T-helper 1 cell (primary cell): ENCODE measurements around the gene PRG2.
"Not testable (repeated sequence)": the region's sequence is repeated elsewhere in the genome, so short reads cannot be mapped to it uniquely, and the experiment has no call there.

Source experiments
- DNase-seq, 5 donors: peaks; one replicate each; pipeline ENCODE4 v3.0.0-alpha.2; 2012 to 2020

Gene PRG2

GRCh38 chr11:57344826-57345225 is 45.6 kb downstream of the PRG2 start:
- DNase-seq: no peak

DNA sequence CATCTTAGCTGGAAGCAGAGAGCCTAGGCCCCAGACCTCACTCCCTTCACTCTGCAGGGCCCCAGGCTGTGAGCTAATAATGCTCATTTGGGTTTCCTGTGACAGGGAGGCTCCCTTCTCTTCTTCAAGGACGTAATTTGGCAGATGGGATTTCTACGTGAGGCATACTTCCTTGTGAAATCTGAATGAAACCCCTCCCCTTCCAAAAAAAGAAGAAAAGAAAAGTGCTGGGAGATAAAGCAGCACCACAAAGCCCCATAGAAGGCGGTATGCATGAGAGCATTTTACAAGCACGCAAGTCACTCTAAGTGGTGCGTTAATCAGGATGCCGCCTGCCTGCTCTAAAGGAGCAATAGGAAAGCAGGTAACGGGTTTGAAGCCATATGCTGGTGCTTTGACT is 46.6 kb downstream of the PRG2 start:
- DNase-seq: no peak

GRCh38 chr11:57342702-57343101 is 47.7 kb downstream of the PRG2 start:
- DNase-seq: no peak

DNA sequence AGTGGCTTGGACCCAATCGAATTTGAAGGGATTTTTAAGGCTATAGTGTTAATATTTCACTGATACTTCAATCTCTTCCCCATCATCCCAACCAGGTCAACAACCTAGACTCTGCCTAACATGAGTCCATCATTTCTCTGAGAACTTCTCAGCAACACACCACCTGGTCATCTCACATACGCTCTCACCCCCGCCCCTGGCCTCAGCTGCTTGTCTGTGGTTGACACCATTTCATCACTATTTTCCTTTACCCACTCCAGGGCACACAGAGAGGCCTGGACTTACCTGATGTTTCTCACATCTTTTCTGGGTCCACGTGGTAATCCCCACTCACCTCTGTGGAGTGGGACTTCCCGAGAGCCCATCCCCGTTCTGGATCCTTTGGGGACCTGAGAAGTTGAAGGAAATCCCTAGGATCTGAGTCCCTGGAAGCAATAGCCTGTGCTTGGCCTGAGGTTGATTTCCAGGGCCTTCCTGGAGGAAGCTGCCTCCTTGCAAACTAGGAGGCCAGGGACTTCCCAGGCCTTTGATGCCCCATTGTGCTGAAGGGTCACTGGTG is 49.1 kb downstream of the PRG2 start:
- no peak for DNase-seq

GRCh38 chr11:57340039-57340615 is 50.3 kb downstream of the PRG2 start:
- no peak for DNase-seq

- DNase-seq: no peak
These were observed 51.1 kb downstream of the PRG2 start for GRCh38 chr11:57339328-57339727.

- DNase-seq: no peak
These were observed 52.3 kb downstream of the PRG2 start, which contains the start of gene P2RX3 for GRCh38 chr11:57338142-57338541. Gene P2RX3, plus strand, starts transcription at chr11:57338352. Its CDS starts 199 bp downstream, at chr11:57338551.

GRCh38 chr11:57336856-57337255 is 53.6 kb downstream of the PRG2 start:
- not testable (repeated sequence) for DNase-seq
